ENCODE data around the gene PSMC2.
A peak's percentile ranks its signal among the peaks of the same experiment; 100 is the strongest.

- TF ChIP-seq EZH2 (IDR thresholded peaks at IDR 0.05) (no peak), POLR2AphosphoS5 (IDR thresholded peaks at IDR 0.05; ENCODE audit: borderline replicate concordance, low read depth, low read length) (peak; percentile 96), FOXP2 (optimal IDR thresholded peaks at IDR 0.05; ENCODE audit: control extremely low read depth, extremely low read length, insufficient read depth) (no peak)
These were observed at the start of gene PSMC2 for GRCh38 chr7:103347507-103348267.
